ENCODE measurements around the gene TPCN2.

TPCN2 gene

GRCh38 chr11:69094915-69095290 is 46.2 kb downstream of the TPCN2 start:
- H3K4me3 ChIP-seq (ENCODE audit: low read depth, low read length) = no peak overlapping the region
- TF ChIP-seq MAX (IDR thresholded peaks at IDR 0.05; ENCODE audit: low read depth, low read length) (no peak), CTCF (IDR thresholded peaks at IDR 0.05; ENCODE audit: low read depth, low read length) (no peak), POLR2A (IDR thresholded peaks at IDR 0.05; ENCODE audit: extremely low read depth, insufficient read length) (no peak)
- DNase-seq (ENCODE audit: low read depth) = no peak

- DNase-seq (ENCODE audit: low read depth) = no peak
- no peak overlapping the region for H3K4me3 ChIP-seq (ENCODE audit: low read depth, low read length)
- no peak for TF ChIP-seq MYC (IDR thresholded peaks at IDR 0.05; ENCODE audit: low read depth, low read length)
- TF ChIP-seq POLR2A (IDR thresholded peaks at IDR 0.05; ENCODE audit: extremely low read depth, insufficient read length) = no peak
Measured at GRCh38 chr11:69095300-69095699, 46.6 kb downstream of the TPCN2 start.

- DNase-seq (ENCODE audit: low read depth) = no peak
- TF ChIP-seq CTCF (IDR thresholded peaks at IDR 0.05; ENCODE audit: low read depth, low read length) (no peak), POLR2A (IDR thresholded peaks at IDR 0.05; ENCODE audit: extremely low read depth, insufficient read length) (no peak)
- H3K4me3 ChIP-seq (ENCODE audit: low read depth, low read length) = no peak overlapping the region
Measured at GRCh38 chr11:69096473-69096872, 47.7 kb downstream of the TPCN2 start.

GRCh38 chr11:69097263-69097662 is 48.5 kb downstream of the TPCN2 start:
- DNase-seq (ENCODE audit: low read depth) = no peak
- TF ChIP-seq MAX (IDR thresholded peaks at IDR 0.05; ENCODE audit: low read depth, low read length) (no peak), MYC (IDR thresholded peaks at IDR 0.05; ENCODE audit: low read depth, low read length) (no peak), POLR2A (IDR thresholded peaks at IDR 0.05; ENCODE audit: extremely low read depth, insufficient read length) (no peak), CTCF (IDR thresholded peaks at IDR 0.05; ENCODE audit: low read depth, low read length) (no peak)
- H3K4me3 ChIP-seq (ENCODE audit: low read depth, low read length) = no peak overlapping the region

GRCh38 chr11:69099180-69099579 is 50.4 kb downstream of the TPCN2 start:
- DNase-seq (ENCODE audit: low read depth) = no peak
- TF ChIP-seq MAX (IDR thresholded peaks at IDR 0.05; ENCODE audit: low read depth, low read length) (no peak), CTCF (IDR thresholded peaks at IDR 0.05; ENCODE audit: low read depth, low read length) (no peak), POLR2A (IDR thresholded peaks at IDR 0.05; ENCODE audit: extremely low read depth, insufficient read length) (no peak), MYC (IDR thresholded peaks at IDR 0.05; ENCODE audit: low read depth, low read length) (no peak)
- H3K4me3 ChIP-seq (ENCODE audit: low read depth, low read length) = no peak overlapping the region

- TF ChIP-seq MYC (IDR thresholded peaks at IDR 0.05; ENCODE audit: low read depth, low read length) (no peak), POLR2A (IDR thresholded peaks at IDR 0.05; ENCODE audit: extremely low read depth, insufficient read length) (no peak), CTCF (IDR thresholded peaks at IDR 0.05; ENCODE audit: low read depth, low read length) (no peak), MAX (IDR thresholded peaks at IDR 0.05; ENCODE audit: low read depth, low read length) (no peak)
- no peak for DNase-seq (ENCODE audit: low read depth)
- no peak overlapping the region for H3K4me3 ChIP-seq (ENCODE audit: low read depth, low read length)
Measured at GRCh38 chr11:69100454-69101114, 51.9 kb downstream of the TPCN2 start.
